ENCODE measurements around the gene ERRFI1.
A peak's percentile ranks its signal among the peaks of the same experiment; 100 is the strongest.

The ERRFI1 gene

GRCh38 chr1:8017495-8018197 is 8.5 kb downstream of the ERRFI1 start:
- peak; percentile 88 for DNase-seq

GRCh38 chr1:8016895-8017241 is 9.2 kb downstream of the ERRFI1 start:
- no peak for DNase-seq

GRCh38 chr1:8016210-8016894 is 9.8 kb downstream of the ERRFI1 start:
- no peak for DNase-seq

- DNase-seq: no peak
Measured at GRCh38 chr1:8015809-8016165, 10.3 kb downstream of the ERRFI1 start.

GRCh38 chr1:8015036-8015808 is 10.9 kb downstream of the ERRFI1 start:
- peak; percentile 65 for DNase-seq

- no peak for DNase-seq
Measured at GRCh38 chr1:8014381-8014988, 11.6 kb downstream of the ERRFI1 start.

GRCh38 chr1:8013800-8014199 is 12.3 kb downstream of the ERRFI1 start:
- no peak for DNase-seq

- DNase-seq: no peak
Measured at GRCh38 chr1:8013399-8013798, 12.7 kb downstream of the ERRFI1 start.

GRCh38 chr1:8012955-8013354 is 13.2 kb downstream of the ERRFI1 start:
- DNase-seq: no peak

- DNase-seq: no peak
Measured at GRCh38 chr1:8011923-8012858, 13.9 kb downstream of the ERRFI1 start.

GRCh38 chr1:8011016-8011415 is 15.1 kb downstream of the ERRFI1 start:
- no peak for DNase-seq

- no peak for DNase-seq
Measured at GRCh38 chr1:8010080-8010664, 15.9 kb downstream of the ERRFI1 start.

- no peak for DNase-seq
Measured at GRCh38 chr1:8009043-8010002, 16.8 kb downstream of the ERRFI1 start.

- DNase-seq: no peak
Measured at GRCh38 chr1:8006037-8006963, 19.8 kb downstream of the ERRFI1 start.

- DNase-seq: peak; percentile 98
Measured at GRCh38 chr1:8004803-8005573, 21.1 kb downstream of the ERRFI1 start.

GRCh38 chr1:8004113-8004802 is 21.9 kb downstream of the ERRFI1 start:
- peak; percentile 86 for DNase-seq

GRCh38 chr1:8003438-8004112 is 22.5 kb downstream of the ERRFI1 start:
- DNase-seq: no peak

- no peak for DNase-seq
Measured at GRCh38 chr1:8002921-8003320, 23.2 kb downstream of the ERRFI1 start.

All from islet precursor cell (in vitro differentiated cells).